Heart right ventricle (tissue), 16 donors: Measurements from ENCODE around the gene EOGT. TPM values are rescaled to one million over a fixed set of nuclear protein-coding genes. Genes with fewer than 3 reads are reported as not detected.

Experiments
- ATAC-seq, 8 donors: fragments of 200-7000 bp; cut with Tn5 transposase; one replicate each; pipeline ENCODE4 v1.9.1; 2020; ENCODE audit warnings: mild to moderate bottlenecking in 8 of 8, moderate library complexity in 8 of 8, moderate number of reproducible peaks in 1 of 8
- DNase-seq, 2 donors: peaks; one replicate each; pipeline ENCODE4 v3.0.0-alpha.2; 2020
- H3K27ac ChIP-seq, 10 donors: fragments of 200-600 bp; sonication (generic) in 2 of 10; one replicate each; pipeline versions ENCODE4 v1.5.0 to v1.8.0; 2020 to 2022; ENCODE audit warnings: mild to moderate bottlenecking in 3 of 10
- H3K27me3 ChIP-seq, 7 donors: fragments of 200-600 bp; one replicate each; pipeline ENCODE4 v1.8.0; 2021 to 2022; ENCODE audit warnings: mild to moderate bottlenecking in 2 of 7
- H3K36me3 ChIP-seq, 9 donors: fragments of 200-600 bp; sonication (generic) in 1 of 9; one replicate each; pipeline versions ENCODE4 v1.5.0 to v1.8.0; 2020 to 2022; ENCODE audit warnings: mild to moderate bottlenecking in 2 of 9
- H3K4me1 ChIP-seq, 9 donors: fragments of 200-600 bp; sonication (generic) in 1 of 9; one replicate each; pipeline versions ENCODE4 v1.5.0 to v1.8.0; 2020 to 2022; ENCODE audit warnings: mild to moderate bottlenecking in 4 of 9
- H3K4me3 ChIP-seq, 10 donors: fragments of 200-600 bp; sonication (generic) in 2 of 10; one replicate each; pipeline versions ENCODE4 v1.5.0 to v1.8.0; 2020 to 2022; ENCODE audit warnings: mild to moderate bottlenecking in 7 of 10, moderate library complexity in 2 of 10
- H3K9me3 ChIP-seq, 11 donors: fragments of 200-600 bp in 10 of 11; sonication (generic) in 2 of 11; one replicate each; pipeline versions ENCODE4 v1.5.0 to v1.8.0; 2013 to 2022; ENCODE audit warnings: mild to moderate bottlenecking in 2 of 11, control low read depth in 1 of 11, moderate library complexity in 1 of 11
- CTCF ChIP-seq, 9 donors: fragments of 200-600 bp; sonication (generic) in 2 of 9; IDR thresholded peaks; one replicate each; pipeline versions ENCODE4 v1.5.0 to v1.8.0; 2021 to 2022; ENCODE audit warnings: antibody characterized with exemption in 9 of 9, mild to moderate bottlenecking in 5 of 9, moderate library complexity in 1 of 9
- WGBS, 2 donors: extraction: QIAGEN DNeasy Blood & Tissue Kit; methylation state at CpG; one replicate each; pipeline ENCODE4 v1.1.7; 2013; ENCODE audit warnings: inconsistent platforms in 1 of 2; 5-methylcytosine and 5-hydroxymethylcytosine counted together
- intact Hi-C, 10 donors: fragments of 100-400 bp; cut with DNase I; formaldehyde crosslinking; loops; one replicate each; pipeline versions ENCODE4 v1.11.1 to v1.14.2; 2022
- polyA plus RNA-seq, 2 donors: library from polyadenylated mRNA; stranded (reverse); fragments of 200-250 nt; gene quantifications; one replicate each; pipeline ENCODE4 v1.2.3, GENCODE V29; 2013
- total RNA-seq, 10 donors: library from RNA; stranded (reverse); fragmentation: NEBNext Ultra II Directional in 3 of 10; extraction: Animal tissue kit (Norgen Biotek cat#: 25700) in 3 of 10; gene quantifications; one replicate each; pipeline versions ENCODE4 v1.2.1 to v1.2.4, GENCODE V29; 2021 to 2023
- donor health status: Arrhythmogenic right ventricular cardiomyopathy.
- donor health status: ischemic (EF 13 %, LVEDD 7.1; RV severe dilation, severe dysfunction).
- donor health status: healthy with polysubstance abuse.
- donor health status: DM: no; HTN: yes; CAD: no.
- donor health status: DM: no; HTN: no; CAD: no.
- donor health status: ischemic (EF 25% LVEDD 6.9; RV normal size, moderate dysfunction).
- donor health status: ischemic (EF 25% LVEDD 5.7; RV mildly dilated, moderate dysfunction).
- donor health status: healthy.
- donor health status: DM: yes; HTN: yes; CAD: no.
- donor health status: Ischemic cardiomyopathy.
- donor health status: ischemic (EF 35%, LVEDD 5.7; RV mildly dilated, moderate dysfunction).
- donor health status: nonischemic (EF 11% LVEDD 7.7; RV severe dilation, severe dysfunction).
- donor health status: DM: yes; HTN: yes; CAD: no.
- donor health status: PGD.
- donor health status: ischemic (EF 29% LVEDD 5.4; RV normal size, mild dysfunction).
- donor health status: nonischemic (EF 23%, LVEDD 6.1; RV moderate dilation, normal function).

EOGT gene
- total and polyA plus RNA-seq, 12 donors, result 8.8 to 66.5 (median 39.8) TPM

DNA sequence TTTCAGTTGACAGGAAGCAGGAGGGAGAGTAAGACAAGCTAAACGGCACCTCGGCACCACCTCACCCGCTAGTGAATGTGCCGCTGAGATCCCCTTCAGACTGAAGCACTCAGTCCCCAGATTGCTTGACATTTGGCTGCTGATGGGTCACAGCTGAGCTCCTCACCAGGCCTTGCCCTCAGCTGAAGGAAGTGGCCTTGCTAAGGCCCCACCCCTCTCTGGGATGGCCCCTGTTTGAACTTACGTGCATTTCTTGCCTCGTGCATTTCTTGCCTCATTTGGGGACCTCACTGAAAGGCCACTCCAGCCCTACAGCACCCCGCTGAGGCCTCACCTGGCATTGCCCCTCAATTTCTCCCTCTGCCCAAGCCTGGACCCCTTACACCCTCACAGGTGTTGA, 39.8 kb downstream of the EOGT start:
- DNase-seq (no peak), ATAC-seq (peak in 1 of 8 donors; percentile 21)
- peaks cover 0 to 44% (median 20%) of the 10 kb centered on the region in 9 donors for H3K36me3 ChIP-seq
- H3K4me3 ChIP-seq, result no peak overlapping the region
- no peak for TF ChIP-seq CTCF (IDR thresholded peaks at IDR 0.05)
- intact Hi-C loops, result no loop called here
- WGBS, 2 donors, result 68% methylated on average over 7 of the region's 7 CpGs
- no peaks in the 10 kb centered on the region for H3K9me3 ChIP-seq
- H3K4me1 ChIP-seq, result no peaks in the 10 kb centered on the region
- no peak overlapping the region for H3K27ac ChIP-seq
- H3K27me3 ChIP-seq, result peaks cover 0 to 11% (median under 1%) of the 10 kb centered on the region in 7 donors

- no peaks in the 10 kb centered on the region for H3K4me1 ChIP-seq
- peak; percentile 20 to 36 for DNase-seq
- no peaks in the 10 kb centered on the region for H3K9me3 ChIP-seq
- peaks cover 0 to 15% (median 4%) of the 10 kb centered on the region in 7 donors for H3K27me3 ChIP-seq
- peak in 6 of 8 donors; percentile 46 to 81 (median 66) for ATAC-seq
- H3K27ac ChIP-seq, result no peak overlapping the region
- TF ChIP-seq CTCF (IDR thresholded peaks at IDR 0.05), result peak; percentile 9 to 73 (median 61)
- no peak overlapping the region for H3K4me3 ChIP-seq
- intact Hi-C loops, result no loop called here
- 34 to 39% methylated on average over 11 of the region's 11 CpGs for WGBS, 2 donors
- H3K36me3 ChIP-seq, result peaks cover 0 to 32% (median 9%) of the 10 kb centered on the region in 9 donors
These were observed 41.0 kb downstream of the EOGT start for GRCh38 chr3:68972358-68972979.

DNA sequence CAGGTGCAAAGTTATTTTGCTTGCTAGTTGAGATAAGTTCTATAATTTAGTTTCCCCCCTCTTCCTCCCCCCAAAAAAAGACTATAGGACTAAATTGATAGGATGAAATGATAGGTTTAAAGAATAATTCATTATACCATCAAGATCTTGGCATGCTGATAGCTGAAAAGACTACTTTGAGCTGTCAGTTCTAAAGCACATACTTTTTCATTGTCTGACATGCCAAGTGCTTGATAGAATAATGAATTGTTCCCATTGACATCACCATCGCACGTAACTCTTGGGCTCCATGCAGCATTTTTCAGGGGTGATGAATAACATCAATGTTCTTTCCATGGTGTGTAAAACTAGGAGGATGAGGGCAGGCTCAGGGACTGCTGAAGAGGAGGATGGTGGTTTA, 48.8 kb downstream of the EOGT start:
- Histone ChIP-seq H3K36me3 (no peaks in the 10 kb centered on the region), H3K27ac (no peak overlapping the region), H3K4me3 (no peak overlapping the region), H3K4me1 (no peaks in the 10 kb centered on the region), H3K9me3 (no peaks in the 10 kb centered on the region), H3K27me3 (peaks cover 0 to 30% (median 12%) of the 10 kb centered on the region in 7 donors)
- TF ChIP-seq CTCF (IDR thresholded peaks at IDR 0.05), result no peak
- 72 to 88% methylated on average over 2 of the region's 2 CpGs for WGBS, 2 donors
- ATAC-seq, result no peak
- intact Hi-C loops, result no loop called here
- no peak for DNase-seq

DNA sequence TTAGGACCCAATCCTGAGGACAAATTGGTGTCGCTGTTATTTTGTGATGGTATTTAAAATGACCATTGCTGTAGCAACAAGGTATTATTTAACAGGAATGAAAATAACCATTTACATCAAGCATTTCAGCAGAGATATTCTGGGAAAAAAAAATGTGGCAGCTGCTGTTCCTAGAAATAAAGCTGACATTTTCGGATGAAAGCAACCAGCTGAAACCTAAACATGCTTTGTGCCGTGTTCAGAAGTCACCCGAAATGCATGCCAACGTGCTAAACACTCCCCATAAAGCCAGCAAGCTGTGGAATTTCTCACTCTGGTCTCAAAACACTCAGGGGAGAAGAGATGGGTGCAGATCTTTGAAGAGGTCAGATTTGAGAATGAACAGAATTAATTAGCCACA, 49.6 kb downstream of the EOGT start:
- peaks cover 0 to 30% (median 18%) of the 10 kb centered on the region in 7 donors for H3K27me3 ChIP-seq
- 55 to 62% methylated on average over 5 of the region's 5 CpGs for WGBS, 2 donors
- DNase-seq, result no peak

More for the DNA sequence above, 49.6 kb downstream of the EOGT start:
- intact Hi-C loops, result no loop called here
- ATAC-seq, result no peak
- TF ChIP-seq CTCF (IDR thresholded peaks at IDR 0.05), result no peak
- Histone ChIP-seq H3K4me1 (no peaks in the 10 kb centered on the region), H3K9me3 (no peaks in the 10 kb centered on the region), H3K36me3 (no peaks in the 10 kb centered on the region), H3K4me3 (no peak overlapping the region), H3K27ac (no peak overlapping the region)
